Neural cell (in vitro differentiated cells): ENCODE data around the gene PLCXD3. TPM values are rescaled to one million over a fixed set of nuclear protein-coding genes. Genes with fewer than 3 reads are reported as not detected.

Experiments used
- H2AFZ ChIP-seq: fragments of 200-600, 300-800 bp; sonication (generic), shearing (Covaris generic); 2 replicates; pipeline ENCODE4 v1.6.0; 2014; ENCODE audit warnings: low read depth, mild to moderate bottlenecking, antibody characterized with exemption, low read length, moderate library complexity
- H3F3A ChIP-seq: fragments of 200-600 bp; shearing (Covaris generic); 2 replicates; pipeline ENCODE4 v1.6.1; 2016; ENCODE audit warnings: mild to moderate bottlenecking, moderate library complexity, mixed read lengths, antibody characterized with exemption, low read length; ENCODE audit not compliant: insufficient read depth, poor library complexity, severe bottlenecking
- H3K27ac ChIP-seq: fragments of 200-600, 300-800 bp; sonication (generic), shearing (Covaris generic); 2 replicates; pipeline ENCODE4 v1.5.1; 2014; ENCODE audit warnings: mild to moderate bottlenecking, low read length, moderate library complexity
- H3K27me3 ChIP-seq: fragments of 300-800, 200-600 bp; sonication (generic), shearing (Covaris generic); 2 replicates; pipeline ENCODE4 v1.6.0; 2014; ENCODE audit warnings: mild to moderate bottlenecking, low read depth, low read length, moderate library complexity; ENCODE audit not compliant: insufficient read depth
- H3K36me3 ChIP-seq: fragments of 300-800, 200-600 bp; sonication (generic), shearing (Covaris generic); 2 replicates; pipeline ENCODE4 v1.5.1; 2014; ENCODE audit warnings: mild to moderate bottlenecking, antibody characterized with exemption, low read length, moderate library complexity; ENCODE audit not compliant: insufficient read depth
- H3K4me2 ChIP-seq: fragments of 300-800, 200-600 bp; sonication (generic), shearing (Covaris generic); 2 replicates; pipeline ENCODE4 v1.6.0; 2014; ENCODE audit warnings: mild to moderate bottlenecking, low read length
- H3K4me3 ChIP-seq: fragments of 300-800, 200-600 bp; sonication (generic), shearing (Covaris generic); 2 replicates; pipeline ENCODE4 v1.5.1; 2014; ENCODE audit warnings: mild to moderate bottlenecking, low read length, moderate library complexity
- H3K79me2 ChIP-seq: fragments of 200-600 bp; shearing (Covaris generic); replicated peaks from 2 replicates; pipeline ENCODE4 v1.6.0; 2014; ENCODE audit warnings: mild to moderate bottlenecking, low read length, moderate library complexity; ENCODE audit not compliant: insufficient read depth
- H3K9ac ChIP-seq: fragments of 300-800, 200-600 bp; sonication (generic), shearing (Covaris generic); 2 replicates; pipeline ENCODE4 v1.6.1; 2016; ENCODE audit warnings: mild to moderate bottlenecking, low read length, mixed read lengths
- H3K9me2 ChIP-seq: fragments of 200-600 bp; shearing (Covaris generic); 2 replicates; pipeline ENCODE4 v1.6.1; 2016; ENCODE audit warnings: mild to moderate bottlenecking, low read length, mixed read lengths; ENCODE audit not compliant: insufficient read depth
- H3K9me3 ChIP-seq: fragments of 200-600, 300-800 bp; sonication (generic), shearing (Covaris generic); 2 replicates; pipeline ENCODE4 v1.6.1; 2016; ENCODE audit warnings: mild to moderate bottlenecking, mixed run types, low read length, moderate library complexity, mixed read lengths
- H4K20me1 ChIP-seq: fragments of 200-600 bp; shearing (Covaris generic); 2 replicates; pipeline ENCODE4 v1.6.1; 2016; ENCODE audit warnings: mild to moderate bottlenecking, mixed run types; ENCODE audit not compliant: insufficient read depth
- EP300 ChIP-seq: fragments of 450-650 bp; conservative IDR thresholded peaks from 2 replicates; pipeline ENCODE4 v1.6.1; 2014; ENCODE audit warnings: antibody characterized with exemption, mild to moderate bottlenecking, moderate library complexity; ENCODE audit not compliant: poor library complexity, severe bottlenecking
- EZH2 ChIP-seq: fragments of 200-600, 300-800 bp; shearing (Covaris generic), sonication (generic); IDR thresholded peaks from 2 replicates; pipeline ENCODE4 v1.6.1; 2014; ENCODE audit warnings: antibody characterized with exemption, low read length, borderline replicate concordance, mild to moderate bottlenecking; ENCODE audit not compliant: insufficient read depth, poor library complexity, severe bottlenecking
- MXI1 ChIP-seq: fragments of 450-650 bp; conservative IDR thresholded peaks from 2 replicates; pipeline ENCODE4 v1.6.1; 2014; ENCODE audit warnings: antibody characterized with exemption, mild to moderate bottlenecking; ENCODE audit not compliant: poor library complexity, severe bottlenecking
- POLR2AphosphoS5 ChIP-seq: IDR thresholded peaks from 2 replicates; pipeline ENCODE4 v1.6.1; 2012
- RAD21 ChIP-seq: fragments of 450-650 bp; conservative IDR thresholded peaks from 2 replicates; pipeline ENCODE4 v1.6.1; 2014; ENCODE audit warnings: antibody characterized with exemption, mild to moderate bottlenecking, moderate library complexity
- SMC3 ChIP-seq: fragments of 450-650 bp; conservative IDR thresholded peaks from 2 replicates; pipeline ENCODE4 v1.6.1; 2014; ENCODE audit warnings: antibody characterized with exemption, mild to moderate bottlenecking, moderate library complexity; ENCODE audit not compliant: poor library complexity
- TAF1 ChIP-seq: IDR thresholded peaks from 2 replicates; pipeline ENCODE4 v1.6.1; 2012; ENCODE audit warnings: low read depth
- polyA plus RNA-seq: library from polyadenylated mRNA; depleted of rRNA; stranded (reverse); fragments of >200 nt; gene quantifications from 2 replicates; pipeline ENCODE4 v1.2.3, GENCODE V29; 2014
- TF ChIP-seq, protein P1 (sequence below): fragments of 450-650 bp; IDR thresholded peaks from 2 replicates; pipeline ENCODE4 v1.5.1; 2014; ENCODE audit warnings: antibody characterized with exemption, mild to moderate bottlenecking, moderate library complexity; ENCODE audit not compliant: poor library complexity, severe bottlenecking
- TF ChIP-seq, protein P2 (sequence below): IDR thresholded peaks from 2 replicates; pipeline ENCODE4 v1.6.1; 2012; ENCODE audit warnings: borderline replicate concordance

The PLCXD3 gene
- polyA plus RNA-seq, 1 donor from 2014 or later = 6.6 TPM

DNA sequence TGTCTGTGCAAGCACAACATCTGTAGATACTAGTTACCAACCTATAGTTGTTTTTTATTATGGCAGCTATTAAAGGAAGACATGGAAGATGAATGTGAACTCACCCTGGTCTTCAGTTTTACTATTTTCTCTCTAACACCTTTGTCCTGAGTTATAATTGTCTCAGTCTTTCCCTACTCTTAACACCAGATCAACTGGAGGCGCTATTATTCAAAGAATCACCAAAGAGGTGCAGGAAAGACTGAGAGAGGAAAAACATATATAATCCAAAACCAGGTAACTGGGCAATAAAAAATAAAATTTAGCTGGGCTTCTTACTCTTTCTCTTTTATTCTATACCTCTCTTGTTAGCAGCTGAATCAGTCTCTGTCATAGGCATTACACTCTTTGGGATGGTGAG, 162.8 kb downstream of the PLCXD3 start:
- Histone ChIP-seq H3K9ac (no peak overlapping the region), H3K27ac (no peak overlapping the region), H3K36me3 (no peaks in the 10 kb centered on the region), H3K9me2 (no peaks in the 10 kb centered on the region), H2AFZ (no peak overlapping the region), H3K9me3 (no peaks in the 10 kb centered on the region), H4K20me1 (no peaks in the 10 kb centered on the region), H3K79me2 (no peaks in the 10 kb centered on the region), H3K4me3 (no peak overlapping the region), H3K27me3 (no peaks in the 10 kb centered on the region), H3K4me2 (no peak overlapping the region), H3F3A (no peaks in the 10 kb centered on the region)
- TF ChIP-seq RAD21 = no peak
- no peak for TF ChIP-seq EP300
- no peak for TF ChIP-seq MXI1
- no peak for TF ChIP-seq TAF1
- TF ChIP-seq, protein P1, sequence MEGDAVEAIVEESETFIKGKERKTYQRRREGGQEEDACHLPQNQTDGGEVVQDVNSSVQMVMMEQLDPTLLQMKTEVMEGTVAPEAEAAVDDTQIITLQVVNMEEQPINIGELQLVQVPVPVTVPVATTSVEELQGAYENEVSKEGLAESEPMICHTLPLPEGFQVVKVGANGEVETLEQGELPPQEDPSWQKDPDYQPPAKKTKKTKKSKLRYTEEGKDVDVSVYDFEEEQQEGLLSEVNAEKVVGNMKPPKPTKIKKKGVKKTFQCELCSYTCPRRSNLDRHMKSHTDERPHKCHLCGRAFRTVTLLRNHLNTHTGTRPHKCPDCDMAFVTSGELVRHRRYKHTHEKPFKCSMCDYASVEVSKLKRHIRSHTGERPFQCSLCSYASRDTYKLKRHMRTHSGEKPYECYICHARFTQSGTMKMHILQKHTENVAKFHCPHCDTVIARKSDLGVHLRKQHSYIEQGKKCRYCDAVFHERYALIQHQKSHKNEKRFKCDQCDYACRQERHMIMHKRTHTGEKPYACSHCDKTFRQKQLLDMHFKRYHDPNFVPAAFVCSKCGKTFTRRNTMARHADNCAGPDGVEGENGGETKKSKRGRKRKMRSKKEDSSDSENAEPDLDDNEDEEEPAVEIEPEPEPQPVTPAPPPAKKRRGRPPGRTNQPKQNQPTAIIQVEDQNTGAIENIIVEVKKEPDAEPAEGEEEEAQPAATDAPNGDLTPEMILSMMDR = no peak
- TF ChIP-seq, protein P2, sequence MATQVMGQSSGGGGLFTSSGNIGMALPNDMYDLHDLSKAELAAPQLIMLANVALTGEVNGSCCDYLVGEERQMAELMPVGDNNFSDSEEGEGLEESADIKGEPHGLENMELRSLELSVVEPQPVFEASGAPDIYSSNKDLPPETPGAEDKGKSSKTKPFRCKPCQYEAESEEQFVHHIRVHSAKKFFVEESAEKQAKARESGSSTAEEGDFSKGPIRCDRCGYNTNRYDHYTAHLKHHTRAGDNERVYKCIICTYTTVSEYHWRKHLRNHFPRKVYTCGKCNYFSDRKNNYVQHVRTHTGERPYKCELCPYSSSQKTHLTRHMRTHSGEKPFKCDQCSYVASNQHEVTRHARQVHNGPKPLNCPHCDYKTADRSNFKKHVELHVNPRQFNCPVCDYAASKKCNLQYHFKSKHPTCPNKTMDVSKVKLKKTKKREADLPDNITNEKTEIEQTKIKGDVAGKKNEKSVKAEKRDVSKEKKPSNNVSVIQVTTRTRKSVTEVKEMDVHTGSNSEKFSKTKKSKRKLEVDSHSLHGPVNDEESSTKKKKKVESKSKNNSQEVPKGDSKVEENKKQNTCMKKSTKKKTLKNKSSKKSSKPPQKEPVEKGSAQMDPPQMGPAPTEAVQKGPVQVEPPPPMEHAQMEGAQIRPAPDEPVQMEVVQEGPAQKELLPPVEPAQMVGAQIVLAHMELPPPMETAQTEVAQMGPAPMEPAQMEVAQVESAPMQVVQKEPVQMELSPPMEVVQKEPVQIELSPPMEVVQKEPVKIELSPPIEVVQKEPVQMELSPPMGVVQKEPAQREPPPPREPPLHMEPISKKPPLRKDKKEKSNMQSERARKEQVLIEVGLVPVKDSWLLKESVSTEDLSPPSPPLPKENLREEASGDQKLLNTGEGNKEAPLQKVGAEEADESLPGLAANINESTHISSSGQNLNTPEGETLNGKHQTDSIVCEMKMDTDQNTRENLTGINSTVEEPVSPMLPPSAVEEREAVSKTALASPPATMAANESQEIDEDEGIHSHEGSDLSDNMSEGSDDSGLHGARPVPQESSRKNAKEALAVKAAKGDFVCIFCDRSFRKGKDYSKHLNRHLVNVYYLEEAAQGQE = no peak
- no peak for TF ChIP-seq POLR2AphosphoS5
- TF ChIP-seq SMC3 = no peak
- TF ChIP-seq EZH2 = no peak

DNA sequence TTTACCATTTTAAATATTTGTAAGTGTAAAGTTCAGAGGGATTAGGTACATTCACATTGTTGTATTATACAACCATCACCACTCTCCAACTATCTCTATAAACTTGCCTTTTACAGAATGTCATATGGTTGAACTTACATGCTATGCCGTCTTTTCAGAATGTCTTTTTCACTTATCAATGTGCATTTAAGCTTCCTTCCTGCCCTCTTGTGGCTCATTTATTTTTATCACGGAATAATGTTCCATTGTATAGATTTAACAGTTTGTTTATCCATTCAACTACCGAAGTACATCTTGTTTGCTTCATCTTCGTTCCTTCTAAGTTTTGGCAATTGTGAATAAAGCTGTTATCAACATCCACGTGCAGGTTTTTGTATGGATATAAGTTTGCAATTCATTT, 163.8 kb downstream of the PLCXD3 start:
- Histone ChIP-seq H3F3A (no peaks in the 10 kb centered on the region), H3K4me2 (no peak overlapping the region), H3K9me3 (no peaks in the 10 kb centered on the region), H3K27ac (no peak overlapping the region), H3K27me3 (no peaks in the 10 kb centered on the region), H3K4me3 (no peak overlapping the region), H3K36me3 (no peaks in the 10 kb centered on the region), H3K9ac (no peak overlapping the region), H2AFZ (no peak overlapping the region), H3K9me2 (no peaks in the 10 kb centered on the region), H4K20me1 (no peaks in the 10 kb centered on the region), H3K79me2 (no peaks in the 10 kb centered on the region)
- TF ChIP-seq EZH2 = no peak
- peak; percentile 26 for TF ChIP-seq RAD21
- peak; percentile 37 for TF ChIP-seq SMC3
- TF ChIP-seq, protein P1 = peak; percentile 28
- TF ChIP-seq, protein P2 = no peak
